SK-N-SH (cell line): ENCODE data around the gene PLIN1. TPM values are rescaled to one million over a fixed set of nuclear protein-coding genes. Genes with fewer than 3 reads are reported as not detected.

Experiments used
- CTCF ChIA-PET: fragments of 300-600, 350-600 bp; formaldehyde crosslinking; extraction: SDS; loops from one replicate; lab custom pipeline; 2021; lab: Yijun Ruan, JAX
- POLR2A ChIA-PET: fragments of 350-600 bp; sonication (Branson Sonifier 250); formaldehyde crosslinking; extraction: SDS; loops from one replicate; lab custom pipeline; 2020; ENCODE audit warnings: antibody characterized with exemption, inconsistent platforms; lab: Yijun Ruan, JAX
- DNase-seq: peaks from one replicate; pipeline ENCODE4 v3.0.0; 2012
- H2AFZ ChIP-seq: fragments of 200-600 bp; sonication (generic); 2 replicates; pipeline ENCODE4 v1.8.1; 2016; ENCODE audit warnings: antibody characterized with exemption, mild to moderate bottlenecking, low read depth
- H3F3A ChIP-seq: fragments of 200-600 bp; sonication (generic); replicated peaks from 2 replicates; pipeline ENCODE3; 2016; ENCODE audit warnings: antibody characterized with exemption, mild to moderate bottlenecking; ENCODE audit not compliant: insufficient read depth
- H3K27ac ChIP-seq, 2 experiments: fragments of 200-500 bp in 1 of 2; fragments of 200-600 bp in 1 of 2; sonication (Bioruptor generic) in 1 of 2; sonication (generic), shearing (Covaris generic) in 1 of 2; 2 replicates each; pipeline versions ENCODE4 v1.5.1 to v1.6.1; 2014 to 2016; ENCODE audit warnings: low read depth in 2 of 2, inconsistent platforms in 1 of 2, low read length in 1 of 2, mild to moderate bottlenecking in 1 of 2, mixed read lengths in 1 of 2
- H3K27me3 ChIP-seq: fragments of 200-600 bp; sonication (generic), shearing (Covaris generic); 2 replicates; pipeline ENCODE4 v1.6.1; 2016; ENCODE audit warnings: mixed run types; ENCODE audit not compliant: insufficient read depth
- H3K36me3 ChIP-seq, 2 experiments: fragments of 200-500 bp in 1 of 2; fragments of 200-600 bp in 1 of 2; sonication (Bioruptor generic) in 1 of 2; sonication (generic) in 1 of 2; replicated peaks in 1 of 2; 2 replicates each; pipeline versions ENCODE3 to v1.5.1; 2014 to 2016; ENCODE audit warnings: low read length in 1 of 2, mild to moderate bottlenecking in 1 of 2; ENCODE audit not compliant: insufficient read depth in 2 of 2, control insufficient read depth in 1 of 2
- H3K4me1 ChIP-seq, 2 experiments: fragments of 200-500 bp in 1 of 2; fragments of 200-600 bp in 1 of 2; sonication (Bioruptor generic) in 1 of 2; sonication (generic), shearing (Covaris generic) in 1 of 2; 2 replicates each; pipeline versions ENCODE4 v1.5.1 to v1.6.1; 2014 to 2016; ENCODE audit warnings: low read depth in 1 of 2, low read length in 1 of 2, mixed run types in 1 of 2; ENCODE audit not compliant: insufficient read depth in 2 of 2, control insufficient read depth in 1 of 2
- H3K4me2 ChIP-seq: fragments of 200-600 bp; sonication (generic), shearing (Covaris generic); 2 replicates; pipeline ENCODE4 v1.6.1; 2017; ENCODE audit warnings: mixed run types
- H3K4me3 ChIP-seq, 2 experiments: fragments of 200-500 bp in 1 of 2; fragments of 200-600 bp in 1 of 2; sonication (Bioruptor generic) in 1 of 2; sonication (generic), shearing (Covaris generic) in 1 of 2; 2 replicates each; pipeline versions ENCODE4 v1.5.1 to v1.8.1; 2014 to 2016; ENCODE audit warnings: low read depth in 2 of 2, inconsistent platforms in 1 of 2, low read length in 1 of 2, mild to moderate bottlenecking in 1 of 2, mixed read lengths in 1 of 2, moderate library complexity in 1 of 2
- H3K79me2 ChIP-seq: fragments of 200-600 bp; sonication (generic); 2 replicates; pipeline ENCODE4 v1.8.1; 2017; ENCODE audit warnings: mild to moderate bottlenecking; ENCODE audit not compliant: insufficient read depth
- H3K9ac ChIP-seq: fragments of 200-600 bp; sonication (generic); 2 replicates; pipeline ENCODE4 v1.6.1; 2017; ENCODE audit warnings: mixed run types
- H3K9me2 ChIP-seq: fragments of 200-600 bp; sonication (generic); 2 replicates; pipeline ENCODE4 v1.6.1; 2017; ENCODE audit warnings: mixed run types
- H3K9me3 ChIP-seq: fragments of 200-600 bp; sonication (generic); 2 replicates; pipeline ENCODE4 v1.6.1; 2017; ENCODE audit warnings: mixed run types, mild to moderate bottlenecking, moderate library complexity
- H4K20me1 ChIP-seq: fragments of 200-600 bp; sonication (generic); 2 replicates; pipeline ENCODE4 v1.6.1; 2017; ENCODE audit warnings: mild to moderate bottlenecking, mixed run types; ENCODE audit not compliant: insufficient read depth
- ELF1 ChIP-seq: IDR thresholded peaks from 2 replicates; pipeline ENCODE4 v1.4.0; 2012
- FOSL2 ChIP-seq: IDR thresholded peaks from 2 replicates; pipeline ENCODE4 v1.4.0; 2012; ENCODE audit warnings: low read depth, mild to moderate bottlenecking, moderate library complexity, borderline replicate concordance
- GABPA ChIP-seq: IDR thresholded peaks from 2 replicates; pipeline ENCODE4 v1.4.0; 2012; ENCODE audit warnings: low read depth, mild to moderate bottlenecking
- GATA2 ChIP-seq: sonication (generic); formaldehyde crosslinking; IDR thresholded peaks from 2 replicates; pipeline ENCODE4 v1.5.0; 2020; ENCODE audit warnings: mild to moderate bottlenecking, missing genetic modification reagents
- MEF2A ChIP-seq: IDR thresholded peaks from 2 replicates; pipeline ENCODE4 v1.4.0; 2012; ENCODE audit warnings: low read depth, borderline replicate concordance
- MXI1 ChIP-seq: IDR thresholded peaks from 2 replicates; pipeline ENCODE4 v1.6.1; 2012; ENCODE audit warnings: mild to moderate bottlenecking, low read depth, low read length, improper control_type of control experiment
- NFIC ChIP-seq: IDR thresholded peaks from 2 replicates; pipeline ENCODE4 v1.4.0; 2012; ENCODE audit warnings: borderline replicate concordance
- POLR2AphosphoS5 ChIP-seq: IDR thresholded peaks from 2 replicates; pipeline ENCODE4 v1.6.1; 2012; ENCODE audit warnings: low read depth, low read length
- RCOR1 ChIP-seq: fragments of 150-350 bp; IDR thresholded peaks from 2 replicates; pipeline ENCODE4 v1.6.1; 2017; ENCODE audit warnings: antibody characterized with exemption, low read length
- RXRA ChIP-seq: IDR thresholded peaks from 2 replicates; pipeline ENCODE4 v1.4.0; 2012; ENCODE audit warnings: low read depth, mild to moderate bottlenecking, borderline replicate concordance
- SIN3A ChIP-seq: IDR thresholded peaks from 2 replicates; pipeline ENCODE4 v1.6.1; 2012; ENCODE audit warnings: low read depth, mild to moderate bottlenecking, low read length, moderate library complexity, borderline replicate concordance
- TAF1 ChIP-seq: IDR thresholded peaks from 2 replicates; pipeline ENCODE4 v1.6.1; 2012; ENCODE audit warnings: low read depth, mild to moderate bottlenecking, low read length, moderate library complexity, borderline replicate concordance
- YY1 ChIP-seq: IDR thresholded peaks from 2 replicates; pipeline ENCODE4 v1.4.0; 2012; ENCODE audit warnings: low read depth, mild to moderate bottlenecking
- WGBS: methylation state at CpG from one replicate; pipeline ENCODE4 v1.1.6; 2017; ENCODE audit warnings: low lambda C conversion rate; 5-methylcytosine and 5-hydroxymethylcytosine counted together
- polyA plus RNA-seq, 3 experiments: library from polyadenylated mRNA; depleted of rRNA; stranded (reverse); fragments of >200 nt; gene quantifications; 2 replicates each; pipeline ENCODE4 v1.2.3, GENCODE V29; 2012
- TF ChIP-seq, protein P1 (sequence below): IDR thresholded peaks from 2 replicates; pipeline ENCODE4 v1.4.0; 2012; ENCODE audit warnings: low read depth
- TF ChIP-seq, protein P2 (sequence below): fragments of 150-350 bp; IDR thresholded peaks from 2 replicates; pipeline ENCODE4 v1.6.1; 2016; ENCODE audit warnings: mild to moderate bottlenecking, low read depth, low read length
- TF ChIP-seq, protein P3 (sequence below): IDR thresholded peaks from 2 replicates; pipeline ENCODE4 v1.6.1; 2012; ENCODE audit warnings: mild to moderate bottlenecking, low read depth, low read length, moderate library complexity
- TF ChIP-seq, protein P4 (sequence below): fragments of 150-350 bp; IDR thresholded peaks from 2 replicates; pipeline ENCODE4 v1.6.1; 2017; ENCODE audit warnings: antibody characterized with exemption, low read length, low read depth, borderline replicate concordance
- TF ChIP-seq, protein P5 (sequence below): IDR thresholded peaks from 2 replicates; pipeline ENCODE4 v1.4.0; 2012; ENCODE audit warnings: low read depth, borderline replicate concordance

Gene PLIN1
- polyA plus RNA-seq, 1 of the 3 experiments (the other 2 are of a cell fraction): 0.08 TPM

DNA sequence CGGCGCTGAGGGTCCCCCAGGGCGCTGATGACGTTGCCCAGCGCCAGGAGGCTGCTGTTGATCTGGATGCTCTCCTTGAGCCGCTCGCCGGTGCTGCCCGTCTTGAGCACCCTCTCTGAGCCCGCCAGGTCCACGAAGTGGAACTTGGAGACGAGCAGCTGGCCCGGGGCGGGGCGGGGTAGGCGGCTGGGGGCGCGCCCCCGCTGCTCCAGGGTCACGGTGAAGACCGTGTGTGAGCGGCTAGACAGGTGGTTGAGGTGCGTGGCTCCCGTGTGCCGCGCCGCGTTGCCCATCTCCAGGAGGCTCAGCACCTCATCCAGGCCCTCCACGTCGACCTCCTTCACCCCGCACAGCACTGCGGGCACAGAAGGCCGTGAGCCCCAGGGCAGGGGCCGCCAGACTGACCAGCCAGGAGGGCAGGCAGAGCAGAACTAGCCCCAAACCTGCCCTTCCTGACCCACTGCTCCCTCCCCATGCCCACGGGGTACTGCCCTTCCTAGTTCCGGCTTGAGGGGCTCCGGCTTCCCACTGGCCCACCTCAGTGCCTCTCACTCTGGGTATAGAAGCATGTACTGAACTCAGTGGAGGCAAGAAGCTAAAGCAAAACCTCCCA, 30.0 kb downstream of the PLIN1 start:
- no peak overlapping the region for H2AFZ ChIP-seq
- DNase-seq: no peak
- no peak overlapping the region for H3K27ac ChIP-seq
- H3K9me3 ChIP-seq: no peaks in the 10 kb centered on the region
- POLR2A ChIA-PET: interaction anchor here (1.0 kb wide), 1 partner anchor 16 kb away, joined by 5 read pairs; no protein-coding TSS in a partner anchor
- no peak overlapping the region for H3K4me3 ChIP-seq
- no peaks in the 10 kb centered on the region for H3K27me3 ChIP-seq
- H3K9me2 ChIP-seq: no peaks in the 10 kb centered on the region
- no peak for TF ChIP-seq MEF2A
- no peak for TF ChIP-seq RCOR1
- TF ChIP-seq, protein P1, sequence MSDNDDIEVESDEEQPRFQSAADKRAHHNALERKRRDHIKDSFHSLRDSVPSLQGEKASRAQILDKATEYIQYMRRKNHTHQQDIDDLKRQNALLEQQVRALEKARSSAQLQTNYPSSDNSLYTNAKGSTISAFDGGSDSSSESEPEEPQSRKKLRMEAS: no peak
- TF ChIP-seq, protein P2, sequence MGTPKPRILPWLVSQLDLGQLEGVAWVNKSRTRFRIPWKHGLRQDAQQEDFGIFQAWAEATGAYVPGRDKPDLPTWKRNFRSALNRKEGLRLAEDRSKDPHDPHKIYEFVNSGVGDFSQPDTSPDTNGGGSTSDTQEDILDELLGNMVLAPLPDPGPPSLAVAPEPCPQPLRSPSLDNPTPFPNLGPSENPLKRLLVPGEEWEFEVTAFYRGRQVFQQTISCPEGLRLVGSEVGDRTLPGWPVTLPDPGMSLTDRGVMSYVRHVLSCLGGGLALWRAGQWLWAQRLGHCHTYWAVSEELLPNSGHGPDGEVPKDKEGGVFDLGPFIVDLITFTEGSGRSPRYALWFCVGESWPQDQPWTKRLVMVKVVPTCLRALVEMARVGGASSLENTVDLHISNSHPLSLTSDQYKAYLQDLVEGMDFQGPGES: no peak
- no peak for TF ChIP-seq NFIC
- TF ChIP-seq TAF1: no peak
- no peak for TF ChIP-seq MXI1
- TF ChIP-seq, protein P3, sequence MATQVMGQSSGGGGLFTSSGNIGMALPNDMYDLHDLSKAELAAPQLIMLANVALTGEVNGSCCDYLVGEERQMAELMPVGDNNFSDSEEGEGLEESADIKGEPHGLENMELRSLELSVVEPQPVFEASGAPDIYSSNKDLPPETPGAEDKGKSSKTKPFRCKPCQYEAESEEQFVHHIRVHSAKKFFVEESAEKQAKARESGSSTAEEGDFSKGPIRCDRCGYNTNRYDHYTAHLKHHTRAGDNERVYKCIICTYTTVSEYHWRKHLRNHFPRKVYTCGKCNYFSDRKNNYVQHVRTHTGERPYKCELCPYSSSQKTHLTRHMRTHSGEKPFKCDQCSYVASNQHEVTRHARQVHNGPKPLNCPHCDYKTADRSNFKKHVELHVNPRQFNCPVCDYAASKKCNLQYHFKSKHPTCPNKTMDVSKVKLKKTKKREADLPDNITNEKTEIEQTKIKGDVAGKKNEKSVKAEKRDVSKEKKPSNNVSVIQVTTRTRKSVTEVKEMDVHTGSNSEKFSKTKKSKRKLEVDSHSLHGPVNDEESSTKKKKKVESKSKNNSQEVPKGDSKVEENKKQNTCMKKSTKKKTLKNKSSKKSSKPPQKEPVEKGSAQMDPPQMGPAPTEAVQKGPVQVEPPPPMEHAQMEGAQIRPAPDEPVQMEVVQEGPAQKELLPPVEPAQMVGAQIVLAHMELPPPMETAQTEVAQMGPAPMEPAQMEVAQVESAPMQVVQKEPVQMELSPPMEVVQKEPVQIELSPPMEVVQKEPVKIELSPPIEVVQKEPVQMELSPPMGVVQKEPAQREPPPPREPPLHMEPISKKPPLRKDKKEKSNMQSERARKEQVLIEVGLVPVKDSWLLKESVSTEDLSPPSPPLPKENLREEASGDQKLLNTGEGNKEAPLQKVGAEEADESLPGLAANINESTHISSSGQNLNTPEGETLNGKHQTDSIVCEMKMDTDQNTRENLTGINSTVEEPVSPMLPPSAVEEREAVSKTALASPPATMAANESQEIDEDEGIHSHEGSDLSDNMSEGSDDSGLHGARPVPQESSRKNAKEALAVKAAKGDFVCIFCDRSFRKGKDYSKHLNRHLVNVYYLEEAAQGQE: no peak
- no peak for TF ChIP-seq GATA2 (CRISPR knock-in tag)
- no peak for TF ChIP-seq FOSL2
- no peak for TF ChIP-seq ELF1
- no peak for TF ChIP-seq GABPA
- TF ChIP-seq YY1: no peak
- TF ChIP-seq SIN3A: no peak
- TF ChIP-seq RXRA: no peak
- TF ChIP-seq, protein P4, sequence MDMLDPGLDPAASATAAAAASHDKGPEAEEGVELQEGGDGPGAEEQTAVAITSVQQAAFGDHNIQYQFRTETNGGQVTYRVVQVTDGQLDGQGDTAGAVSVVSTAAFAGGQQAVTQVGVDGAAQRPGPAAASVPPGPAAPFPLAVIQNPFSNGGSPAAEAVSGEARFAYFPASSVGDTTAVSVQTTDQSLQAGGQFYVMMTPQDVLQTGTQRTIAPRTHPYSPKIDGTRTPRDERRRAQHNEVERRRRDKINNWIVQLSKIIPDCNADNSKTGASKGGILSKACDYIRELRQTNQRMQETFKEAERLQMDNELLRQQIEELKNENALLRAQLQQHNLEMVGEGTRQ: no peak
- TF ChIP-seq, protein P5, sequence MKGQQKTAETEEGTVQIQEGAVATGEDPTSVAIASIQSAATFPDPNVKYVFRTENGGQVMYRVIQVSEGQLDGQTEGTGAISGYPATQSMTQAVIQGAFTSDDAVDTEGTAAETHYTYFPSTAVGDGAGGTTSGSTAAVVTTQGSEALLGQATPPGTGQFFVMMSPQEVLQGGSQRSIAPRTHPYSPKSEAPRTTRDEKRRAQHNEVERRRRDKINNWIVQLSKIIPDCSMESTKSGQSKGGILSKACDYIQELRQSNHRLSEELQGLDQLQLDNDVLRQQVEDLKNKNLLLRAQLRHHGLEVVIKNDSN: no peak
- TF ChIP-seq POLR2AphosphoS5: no peak
- no peak overlapping the region for H3K4me2 ChIP-seq
- H3K4me1 ChIP-seq: peaks cover 0 to 2% of the 10 kb centered on the region in 2 experiments; a peak in 1 of 4 replicates
- WGBS: 96% methylated on average over 3 of the region's 37 CpGs
- no peak overlapping the region for H3K9ac ChIP-seq
- H3K79me2 ChIP-seq: peaks cover 35% of the 10 kb centered on the region
- peaks cover 6 to 17% of the 10 kb centered on the region in 2 experiments for H3K36me3 ChIP-seq
- CTCF ChIA-PET: interaction anchor here (4.4 kb wide), 1 partner anchor 23 kb away, joined by 36 read pairs; no protein-coding TSS in a partner anchor
- no peaks in the 10 kb centered on the region for H3F3A ChIP-seq
- H4K20me1 ChIP-seq: no peaks in the 10 kb centered on the region
